NCI-H82 treated with DMSO at 0.1 percent for 48 hours (cell line): ENCODE measurements around the gene MORN1.

Experiments used
- DNase-seq: peaks from one replicate; lab custom pipeline; 2025; ENCODE audit not compliant: unreplicated experiment; lab: John Stamatoyannopoulos, UW

MORN1 gene

DNA sequence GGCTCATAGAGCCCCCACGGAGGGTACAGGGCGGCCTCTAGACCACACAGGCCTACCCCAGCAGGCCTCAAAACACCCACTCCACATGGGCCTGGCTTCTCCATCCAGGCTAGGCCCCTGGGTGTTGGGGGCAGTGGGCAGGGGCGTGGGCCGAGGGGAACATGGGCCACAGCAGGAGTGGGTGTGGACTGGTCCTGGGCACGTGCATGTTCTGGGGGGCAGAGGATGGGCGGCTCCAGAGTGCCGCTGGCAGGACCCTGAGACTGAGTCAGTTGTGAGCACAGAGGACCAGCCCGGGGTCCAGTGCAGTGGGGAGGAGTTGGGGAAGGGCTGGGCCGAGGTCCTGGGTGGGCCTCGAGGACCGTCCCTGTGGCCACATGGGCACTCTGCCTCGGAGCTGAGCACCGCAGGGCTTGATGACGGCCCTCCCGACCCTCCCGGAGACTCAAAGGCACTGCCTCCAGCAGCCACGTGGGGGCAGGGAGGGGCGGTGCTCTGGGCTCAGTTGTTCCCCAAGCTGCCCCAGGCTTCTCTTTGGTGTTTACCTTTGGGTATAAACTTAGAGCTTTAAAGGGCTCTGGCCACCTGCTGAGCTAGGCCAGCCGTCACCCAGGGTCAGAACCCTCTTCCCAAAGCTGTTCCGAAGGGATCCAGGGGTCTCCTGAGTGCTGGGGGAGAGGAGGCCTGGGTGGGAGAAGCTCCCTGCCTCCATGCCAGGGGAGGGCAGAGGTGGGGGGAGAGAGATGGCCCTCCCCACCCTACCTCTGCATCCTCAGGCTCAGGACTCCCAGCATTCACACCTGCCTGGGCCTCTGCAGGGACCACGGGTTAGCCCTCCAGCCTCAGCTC lies 79.9 kb downstream of the MORN1 start:
- DNase-seq = peak; percentile 17

GRCh38 chr1:2310332-2311183 lies 80.8 kb downstream of the MORN1 start:
- no peak for DNase-seq

GRCh38 chr1:2308844-2309243 lies 82.5 kb downstream of the MORN1 start:
- DNase-seq = no peak

GRCh38 chr1:2307972-2308371 lies 83.4 kb downstream of the MORN1 start:
- no peak for DNase-seq

DNA sequence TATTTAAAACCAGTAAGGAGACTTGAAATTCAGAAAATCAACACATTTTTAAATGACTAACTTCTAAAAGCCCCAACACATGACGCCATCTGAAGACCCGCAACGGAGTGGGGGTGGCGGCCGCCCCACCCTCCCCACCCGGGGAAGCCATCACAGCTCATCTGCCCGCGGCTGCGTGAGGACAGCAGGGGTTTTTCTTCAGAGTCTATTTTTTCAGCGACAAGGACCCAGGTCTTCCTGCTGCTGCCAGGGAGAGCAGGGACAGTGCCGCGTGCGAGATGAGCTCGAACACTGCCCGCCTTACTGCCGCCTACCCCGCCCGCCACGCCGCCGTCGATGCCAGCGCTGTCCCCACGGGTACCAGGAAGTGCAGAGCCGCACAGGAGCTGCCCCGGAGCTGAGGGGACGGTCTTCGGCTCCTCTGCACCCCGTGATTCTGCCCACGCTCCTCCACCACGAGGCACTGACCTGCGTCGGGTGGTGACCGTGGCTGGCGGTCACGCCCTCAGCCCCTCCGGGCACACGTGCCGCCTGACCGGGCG lies 84.2 kb downstream of the MORN1 start:
- no peak for DNase-seq

GRCh38 chr1:2306151-2306978 lies 85.0 kb downstream of the MORN1 start:
- DNase-seq = no peak

DNA sequence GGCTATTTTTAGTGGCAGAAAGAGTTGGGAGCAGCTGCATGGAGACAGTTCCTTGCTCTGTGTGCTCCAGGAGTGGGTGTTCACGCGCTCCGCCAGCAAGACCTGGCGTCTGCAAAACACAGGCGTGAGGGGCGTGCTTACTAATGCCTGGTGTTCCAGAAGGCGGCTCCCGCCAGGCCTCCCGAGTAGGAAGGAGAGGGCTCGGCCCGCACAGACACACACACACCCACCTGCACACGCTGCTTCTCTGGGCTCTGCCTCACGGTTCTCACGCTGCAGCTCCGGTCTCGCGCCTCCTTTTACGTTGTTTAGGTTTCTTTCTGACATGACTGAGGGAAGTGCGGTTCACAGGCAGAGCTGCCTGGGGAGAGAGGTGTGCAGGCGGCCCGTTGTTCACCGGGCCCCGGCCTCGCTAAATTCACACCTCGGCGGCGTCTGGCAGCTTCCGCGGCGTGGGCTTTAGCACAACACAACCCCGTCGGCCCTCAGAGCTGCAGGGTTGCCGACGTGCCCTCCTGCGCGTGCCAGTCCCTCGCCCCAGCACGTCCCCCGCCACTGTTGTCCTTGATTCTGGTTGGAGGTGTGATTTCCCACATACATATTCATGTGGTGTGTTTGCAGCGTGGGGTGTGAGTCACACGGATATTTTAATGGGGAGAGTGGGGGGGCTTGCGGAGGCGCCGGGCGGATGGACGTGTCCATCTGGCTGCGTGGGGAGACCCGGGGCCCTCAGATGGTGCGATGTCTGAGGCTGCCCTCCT lies 86.3 kb downstream of the MORN1 start:
- DNase-seq = no peak

DNA sequence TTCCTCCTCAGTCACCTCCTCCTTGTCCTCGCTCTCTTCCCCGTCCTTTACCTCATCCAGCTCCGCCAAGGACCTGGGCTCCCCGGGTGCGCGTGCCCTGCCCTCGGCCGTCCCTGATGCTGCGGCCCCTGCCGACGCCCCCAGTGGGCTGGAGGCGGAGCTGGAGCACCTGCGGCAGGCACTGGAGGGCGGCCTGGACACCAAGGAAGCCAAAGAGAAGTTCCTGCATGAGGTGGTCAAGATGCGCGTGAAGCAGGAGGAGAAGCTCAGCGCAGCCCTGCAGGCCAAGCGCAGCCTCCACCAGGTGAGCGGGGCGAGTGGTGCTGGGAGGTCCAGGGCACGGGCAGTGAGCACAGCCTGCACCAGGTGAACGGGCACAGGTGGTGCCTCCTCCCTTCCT lies 87.1 kb downstream of the MORN1 start:
- DNase-seq = no peak

- DNase-seq = no peak
Measured at GRCh38 chr1:2303781-2304180, 87.6 kb downstream of the MORN1 start.

GRCh38 chr1:2303016-2303775 lies 88.2 kb downstream of the MORN1 start:
- no peak for DNase-seq

- no peak for DNase-seq
Measured at GRCh38 chr1:2302292-2302925, 88.9 kb downstream of the MORN1 start.

DNA sequence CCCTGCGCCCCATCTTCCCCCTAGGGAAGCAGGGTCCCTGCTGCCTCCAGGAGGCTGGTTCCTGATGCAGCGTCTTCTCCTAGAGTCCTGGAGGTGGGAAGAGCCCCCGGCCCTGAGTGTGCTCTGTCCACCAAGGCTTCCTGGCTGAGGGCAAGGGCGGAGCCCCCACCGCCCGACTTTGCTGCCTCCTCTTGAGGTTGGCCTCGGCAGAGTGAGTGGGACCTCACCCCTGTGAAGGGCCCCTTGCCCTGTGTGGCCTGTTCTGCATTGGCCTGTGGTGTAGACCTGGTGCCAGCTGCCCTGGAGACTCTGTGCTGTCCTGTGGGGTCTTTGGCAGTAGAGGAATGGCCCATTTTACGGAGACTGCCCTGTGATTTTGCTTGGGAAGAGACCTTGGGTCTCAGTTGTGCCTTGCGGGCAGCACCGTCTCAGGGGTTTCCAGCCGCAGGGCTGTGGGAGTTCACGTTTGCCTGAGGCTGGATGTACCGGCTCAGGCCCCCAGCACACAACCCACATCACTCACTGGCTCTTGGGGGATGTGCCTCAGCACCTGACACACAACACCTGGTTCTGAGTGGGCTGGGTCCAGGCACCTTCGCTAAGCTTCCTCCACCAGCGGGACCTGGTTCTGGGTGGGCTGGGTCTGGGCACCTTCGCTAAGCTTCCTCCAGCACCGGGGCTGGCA lies 89.6 kb downstream of the MORN1 start:
- no peak for DNase-seq

- no peak for DNase-seq
Measured at GRCh38 chr1:2300851-2301606, 90.3 kb downstream of the MORN1 start.

GRCh38 chr1:2300004-2300771 lies 91.2 kb downstream of the MORN1 start:
- DNase-seq = no peak

- no peak for DNase-seq
Measured at GRCh38 chr1:2299131-2299627, 92.2 kb downstream of the MORN1 start.

DNA sequence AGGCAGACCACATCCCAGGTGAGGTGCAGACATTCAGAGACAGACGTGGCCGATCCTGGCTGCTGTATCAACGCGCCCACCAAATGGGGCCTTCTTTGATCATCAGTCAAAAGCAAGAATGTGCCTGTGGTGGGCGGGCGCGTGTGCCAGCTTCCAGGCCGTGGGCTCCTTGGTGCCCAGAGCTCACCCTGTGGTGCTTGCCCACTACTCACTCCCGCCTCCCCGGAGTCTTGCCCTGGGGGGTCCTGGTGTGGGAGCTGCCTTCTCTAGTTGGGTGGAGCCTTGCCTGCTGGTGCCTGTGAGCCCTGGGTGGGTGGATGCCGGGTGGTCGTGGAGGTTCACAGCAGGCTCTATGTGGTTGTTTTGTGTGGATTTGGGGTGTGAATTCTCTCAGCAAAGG lies 92.7 kb downstream of the MORN1 start:
- DNase-seq = no peak
